H9 (cell line): ENCODE measurements around the gene RAB7B. TPM values are rescaled to one million over a fixed set of nuclear protein-coding genes. Genes with fewer than 3 reads are reported as not detected.

Experiments used
- DNase-seq: peaks from one replicate; pipeline ENCODE4 v3.0.0-alpha.2; 2017
- H2AFZ ChIP-seq: one replicate; pipeline ENCODE4 v1.6.1; 2013; ENCODE audit warnings: mild to moderate bottlenecking, low read length, control low read depth, moderate library complexity
- H2AK5ac ChIP-seq: 2 replicates; pipeline ENCODE4 v1.6.1; 2013; ENCODE audit warnings: low read length, control low read depth, mixed read lengths; ENCODE audit not compliant: insufficient read length
- H2BK120ac ChIP-seq: one replicate; pipeline ENCODE4 v1.6.1; 2013; ENCODE audit warnings: low read depth, mild to moderate bottlenecking, low read length, control low read depth, inconsistent platforms; ENCODE audit not compliant: poor library complexity, severe bottlenecking
- H2BK12ac ChIP-seq: 2 replicates; pipeline ENCODE4 v1.6.1; 2013; ENCODE audit warnings: low read length, control low read depth, mixed read lengths, low read depth; ENCODE audit not compliant: insufficient read length
- H2BK15ac ChIP-seq: 2 replicates; pipeline ENCODE4 v1.6.1; 2013; ENCODE audit warnings: low read depth, low read length, control low read depth
- H2BK20ac ChIP-seq: one replicate; pipeline ENCODE4 v1.6.1; 2013; ENCODE audit warnings: low read depth, mild to moderate bottlenecking, low read length, control low read depth, inconsistent platforms; ENCODE audit not compliant: poor library complexity, severe bottlenecking
- H2BK5ac ChIP-seq: 2 replicates; pipeline ENCODE4 v1.6.1; 2013; ENCODE audit warnings: low read length, control low read depth, mixed read lengths; ENCODE audit not compliant: insufficient read length
- H3K14ac ChIP-seq: 2 replicates; pipeline ENCODE4 v1.6.1; 2013; ENCODE audit warnings: low read length, control low read depth; ENCODE audit not compliant: insufficient read depth
- H3K18ac ChIP-seq: 2 replicates; pipeline ENCODE4 v1.6.1; 2013; ENCODE audit warnings: low read depth, mild to moderate bottlenecking, mixed read lengths, low read length, control low read depth; ENCODE audit not compliant: insufficient read length
- H3K23ac ChIP-seq: 2 replicates; pipeline ENCODE4 v1.6.1; 2013; ENCODE audit warnings: low read length, control low read depth, mixed read lengths, low read depth; ENCODE audit not compliant: insufficient read length
- H3K23me2 ChIP-seq: 2 replicates; pipeline ENCODE4 v1.6.1; 2013; ENCODE audit warnings: low read depth, mild to moderate bottlenecking, mixed read lengths, low read length, control low read depth; ENCODE audit not compliant: insufficient read length, poor library complexity, severe bottlenecking
- H3K27ac ChIP-seq: 2 replicates; pipeline ENCODE4 v1.5.1; 2013; ENCODE audit warnings: low read length, control low read depth, mixed read lengths, low read depth; ENCODE audit not compliant: insufficient read length
- H3K27me3 ChIP-seq: 2 replicates; pipeline ENCODE4 v1.6.1; 2013; ENCODE audit warnings: low read length, control low read depth, inconsistent platforms; ENCODE audit not compliant: insufficient read depth
- H3K4ac ChIP-seq: 2 replicates; pipeline ENCODE4 v1.6.1; 2013; ENCODE audit warnings: low read depth, mild to moderate bottlenecking, control low read depth, inconsistent platforms, low read length, moderate library complexity
- H3K4me1 ChIP-seq: 2 replicates; pipeline ENCODE4 v1.6.1; 2013; ENCODE audit warnings: low read length, control low read depth, inconsistent platforms; ENCODE audit not compliant: insufficient read depth
- H3K4me2 ChIP-seq: 2 replicates; pipeline ENCODE4 v1.6.1; 2013; ENCODE audit warnings: low read length, control low read depth, mixed read lengths; ENCODE audit not compliant: insufficient read length, insufficient read depth
- H3K56ac ChIP-seq: 2 replicates; pipeline ENCODE4 v1.6.1; 2013; ENCODE audit warnings: low read depth, mild to moderate bottlenecking, mixed read lengths, low read length, control low read depth; ENCODE audit not compliant: insufficient read length
- H3K79me1 ChIP-seq: 2 replicates; pipeline ENCODE4 v1.6.1; 2013; ENCODE audit warnings: low read depth, mild to moderate bottlenecking, moderate library complexity, low read length, control low read depth, inconsistent platforms; ENCODE audit not compliant: insufficient read depth, poor library complexity, severe bottlenecking
- H3K79me2 ChIP-seq: 2 replicates; pipeline ENCODE4 v1.6.1; 2013; ENCODE audit warnings: low read length, control low read depth, inconsistent platforms; ENCODE audit not compliant: insufficient read depth
- H3K9ac ChIP-seq: 2 replicates; pipeline ENCODE4 v1.6.1; 2013; ENCODE audit warnings: low read length, control low read depth, mixed read lengths; ENCODE audit not compliant: insufficient read length; ENCODE audit errors: extremely low read depth
- H3K9me3 ChIP-seq: one replicate; pipeline ENCODE4 v1.6.1; 2013; ENCODE audit warnings: low read depth, low read length, inconsistent platforms; ENCODE audit not compliant: control insufficient read depth
- H3T11ph ChIP-seq: one replicate; pipeline ENCODE4 v1.6.1; 2013; ENCODE audit warnings: mild to moderate bottlenecking, low read length, control low read depth, inconsistent platforms
- H4K20me1 ChIP-seq: one replicate; pipeline ENCODE4 v1.6.1; 2013; ENCODE audit not compliant: control insufficient read depth, insufficient read length, insufficient read depth
- H4K5ac ChIP-seq: 2 replicates; pipeline ENCODE4 v1.6.1; 2013; ENCODE audit warnings: low read depth, mild to moderate bottlenecking, mixed read lengths, low read length, control low read depth; ENCODE audit not compliant: insufficient read length
- H4K8ac ChIP-seq: replicated peaks from 2 replicates; pipeline ENCODE4 v1.6.1; 2013; ENCODE audit warnings: low read length, control low read depth, mixed read lengths, low read depth; ENCODE audit not compliant: insufficient read length
- H4K91ac ChIP-seq: 2 replicates; pipeline ENCODE4 v1.6.1; 2013; ENCODE audit warnings: low read depth, mild to moderate bottlenecking, moderate library complexity, mixed read lengths, low read length, control low read depth; ENCODE audit not compliant: insufficient read length
- H3K27ac Mint-ChIP-seq, 3 experiments: 2 replicates in 2 of 3; 3 replicates in 1 of 3; pipeline ENCODE4 v1.8.0; 2020 to 2021; ENCODE audit warnings: mixed read lengths in 3 of 3, mild to moderate bottlenecking in 1 of 3, moderate library complexity in 1 of 3
- H3K27me3 Mint-ChIP-seq: 2 replicates; pipeline ENCODE4 v1.8.0; 2021; ENCODE audit warnings: low read depth, mild to moderate bottlenecking, moderate library complexity, mixed read lengths
- H3K36me3 Mint-ChIP-seq, 3 experiments: 2 replicates in 2 of 3; 3 replicates in 1 of 3; pipeline ENCODE4 v1.8.0; 2020 to 2021; ENCODE audit warnings: low read depth in 3 of 3, mixed read lengths in 3 of 3; ENCODE audit not compliant: insufficient read depth in 1 of 3
- H3K4me1 Mint-ChIP-seq, 2 experiments: 2 replicates each; pipeline ENCODE4 v1.8.0; 2020; ENCODE audit warnings: mixed read lengths in 2 of 2
- H3K4me3 Mint-ChIP-seq, 2 experiments: 2 replicates in 1 of 2; 3 replicates in 1 of 2; pipeline ENCODE4 v1.8.0; 2020 to 2021; ENCODE audit warnings: mild to moderate bottlenecking in 2 of 2, mixed read lengths in 2 of 2, moderate library complexity in 1 of 2
- H3K9me3 Mint-ChIP-seq, 2 experiments: 2 replicates in 1 of 2; 3 replicates in 1 of 2; pipeline ENCODE4 v1.8.0; 2020; ENCODE audit warnings: mild to moderate bottlenecking in 2 of 2, mixed read lengths in 2 of 2, moderate library complexity in 1 of 2
- CTCF ChIP-seq: fragments of 200-600 bp; sonication (generic); conservative IDR thresholded peaks from 3 replicates; pipeline ENCODE4 v1.8.0; 2021; ENCODE audit warnings: antibody characterized with exemption, mild to moderate bottlenecking
- WGBS: extraction: QIAGEN DNeasy Blood & Tissue Kit; methylation state at CpG from one replicate; pipeline ENCODE4 v1.1.7; 2013; ENCODE audit warnings: missing lambda C conversion rate, low lambda C conversion rate, mixed read lengths; ENCODE audit not compliant: insufficient read length; ENCODE audit errors: extremely low coverage; 5-methylcytosine and 5-hydroxymethylcytosine counted together
- total RNA-seq: library from RNA; stranded (reverse); gene quantifications from 2 replicates; pipeline ENCODE4 v1.2.1, GENCODE V29; 2021

RAB7B gene
- total RNA-seq, 1 experiment from 2014 or later: 0.68 TPM

- H3K9me3 Mint-ChIP-seq: peaks cover 4 to 16% of the 10 kb centered on the region in 2 experiments; a peak in 3 of 5 replicates
- peak overlapping the region in 1 of 2 experiments; percentile 13; a peak in 1 of 5 replicates for H3K4me3 Mint-ChIP-seq
- H3K36me3 Mint-ChIP-seq: peaks cover 0 to 1% (median 0%) of the 10 kb centered on the region in 3 experiments; a peak in 3 of 7 replicates
Observed at GRCh38 chr1:205974712-205975111, 28.5 kb downstream of the RAB7B start.

More at GRCh38 chr1:205974712-205975111, 28.5 kb downstream of the RAB7B start:
- H3K27me3 ChIP-seq: no peaks in the 10 kb centered on the region
- H3K4me2 ChIP-seq: no peak overlapping the region
- peak overlapping the region; percentile 5 for H4K8ac ChIP-seq
- H3K79me1 ChIP-seq: no peaks in the 10 kb centered on the region
- H3K4me1 ChIP-seq: no peaks in the 10 kb centered on the region
- H3K23ac ChIP-seq: peak overlapping the region; percentile 10
- H3K14ac ChIP-seq: no peak overlapping the region
- WGBS: 100% methylated on average over 3 of the region's 3 CpGs
- no peak overlapping the region for H3K9ac ChIP-seq
- H3K79me2 ChIP-seq: no peaks in the 10 kb centered on the region
- no peak overlapping the region for H2AFZ ChIP-seq
- H3K27ac Mint-ChIP-seq: no peak overlapping the region; a peak in 1 of 7 replicates
- DNase-seq: no peak
- H4K91ac ChIP-seq: no peak overlapping the region
- no peak overlapping the region for H2BK15ac ChIP-seq
- H3K27ac ChIP-seq: no peak overlapping the region
- peak overlapping the region; percentile 4 for H3K18ac ChIP-seq
- no peaks in the 10 kb centered on the region for H3K23me2 ChIP-seq
- H3K56ac ChIP-seq: no peak overlapping the region
- H2BK12ac ChIP-seq: no peak overlapping the region
- no peaks in the 10 kb centered on the region for H3K9me3 ChIP-seq
- no peak overlapping the region for H2BK20ac ChIP-seq
- H3K4me1 Mint-ChIP-seq: peaks cover 0 to 8% of the 10 kb centered on the region in 2 experiments; a peak in 2 of 4 replicates
- H4K5ac ChIP-seq: peak overlapping the region; percentile 1
- no peak overlapping the region for H2AK5ac ChIP-seq
- no peak for TF ChIP-seq CTCF
- no peaks in the 10 kb centered on the region for H3K27me3 Mint-ChIP-seq
- H4K20me1 ChIP-seq: peaks cover 3% of the 10 kb centered on the region
- no peak overlapping the region for H3K4ac ChIP-seq
- no peak overlapping the region for H2BK120ac ChIP-seq
- H3T11ph ChIP-seq: no peak overlapping the region
- H2BK5ac ChIP-seq: no peak overlapping the region
